GM19452 (cell line): Measurements from ENCODE around the gene PCAT6.
"Not testable (repeated sequence)": the region's sequence is repeated elsewhere in the genome, so short reads cannot be mapped to it uniquely, and the experiment has no call there.

Experiments used
- ATAC-seq: cut with Tn5 transposase; IDR thresholded peaks from one replicate; pipeline ENCODE4 v1.9.1; 2021; ENCODE audit not compliant: unreplicated experiment

PCAT6 gene

GRCh38 chr1:202810615-202811295 is at the start of gene PCAT6:
Gene PCAT6, plus strand, starts transcription at chr1:202810954.
- ATAC-seq, result peak; percentile 73

DNA sequence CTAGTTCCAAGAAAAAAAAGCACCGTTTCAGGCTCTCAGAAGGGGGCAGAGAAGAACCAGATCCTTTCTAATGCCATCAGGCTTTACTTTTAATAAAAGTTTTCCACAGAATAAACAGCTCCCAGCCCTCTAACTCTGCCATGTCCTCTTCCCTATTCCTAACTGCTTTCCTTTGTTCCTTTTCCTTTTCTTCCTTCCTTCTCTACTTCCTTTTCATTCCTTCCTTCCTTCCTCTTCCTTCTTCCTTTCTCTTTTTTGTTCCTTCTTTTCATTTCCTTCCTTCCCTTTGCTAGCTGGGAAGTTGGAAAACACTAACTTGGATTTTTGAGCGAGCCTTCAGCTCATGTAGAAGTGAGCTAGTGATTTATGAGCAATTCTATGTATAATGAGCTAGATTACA is 48.7 kb upstream of the PCAT6 start:
- ATAC-seq, result no peak

DNA sequence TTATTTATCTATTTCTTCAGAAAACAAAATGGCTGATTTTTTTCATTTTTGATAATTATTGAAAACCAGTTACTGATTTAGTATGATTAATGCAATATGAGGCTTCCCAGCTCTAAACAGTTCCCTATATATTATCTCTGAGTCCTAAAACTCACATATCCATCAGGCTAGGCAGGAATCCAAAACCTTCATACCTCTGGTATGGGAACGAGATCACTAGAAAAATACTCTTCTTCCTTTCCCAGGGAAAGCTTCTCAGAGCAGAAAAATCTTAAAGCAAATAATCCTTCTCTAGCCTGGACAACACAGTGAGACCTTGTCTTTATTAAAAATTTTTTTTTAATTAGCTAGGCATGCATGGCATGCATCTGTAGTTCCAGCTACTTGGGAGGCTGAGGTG is 45.0 kb upstream of the PCAT6 start:
- ATAC-seq, result no peak

DNA sequence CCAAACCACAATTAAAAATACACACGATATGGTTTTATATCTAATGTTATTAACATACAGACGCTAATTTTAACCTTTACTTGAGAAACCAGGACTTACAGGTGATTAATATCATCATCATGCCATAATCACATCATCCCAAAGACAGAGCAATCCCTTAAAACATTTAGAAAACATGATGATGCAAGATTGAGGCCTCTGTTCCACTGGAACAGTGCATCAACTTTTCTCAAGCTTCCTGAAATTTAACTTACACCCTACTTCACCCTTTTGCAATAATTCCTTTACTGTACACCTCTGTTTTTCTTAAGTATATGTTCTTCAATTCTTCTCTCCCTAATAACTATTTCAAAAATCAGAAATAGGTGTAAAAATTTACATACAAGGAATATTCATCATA is 40.6 kb upstream of the PCAT6 start:
- ATAC-seq, result no peak

GRCh38 chr1:202781180-202781579 is 29.6 kb upstream of the PCAT6 start:
- ATAC-seq, result no peak

- ATAC-seq, result no peak
Observed at GRCh38 chr1:202786804-202787203, 23.9 kb upstream of the PCAT6 start.

DNA sequence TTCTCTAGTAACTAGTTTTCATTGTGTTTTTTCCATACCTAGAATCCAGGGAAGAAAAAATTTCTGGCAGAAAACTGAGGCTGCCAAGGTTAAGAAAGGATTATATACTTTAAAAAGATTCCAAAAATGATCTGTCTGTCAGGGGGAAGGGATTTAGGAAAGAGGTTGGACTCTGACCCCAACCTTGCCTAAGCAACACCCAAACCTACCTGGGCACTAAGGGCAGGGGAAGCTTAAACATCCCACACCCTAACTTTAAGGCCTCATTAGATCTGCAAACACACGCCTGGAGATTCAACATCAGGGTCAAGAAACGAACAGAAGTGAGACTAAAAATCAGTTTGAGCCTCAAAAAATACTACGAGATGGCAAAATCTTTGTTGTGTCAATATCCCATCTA is 22.0 kb upstream of the PCAT6 start:
- no peak for ATAC-seq

DNA sequence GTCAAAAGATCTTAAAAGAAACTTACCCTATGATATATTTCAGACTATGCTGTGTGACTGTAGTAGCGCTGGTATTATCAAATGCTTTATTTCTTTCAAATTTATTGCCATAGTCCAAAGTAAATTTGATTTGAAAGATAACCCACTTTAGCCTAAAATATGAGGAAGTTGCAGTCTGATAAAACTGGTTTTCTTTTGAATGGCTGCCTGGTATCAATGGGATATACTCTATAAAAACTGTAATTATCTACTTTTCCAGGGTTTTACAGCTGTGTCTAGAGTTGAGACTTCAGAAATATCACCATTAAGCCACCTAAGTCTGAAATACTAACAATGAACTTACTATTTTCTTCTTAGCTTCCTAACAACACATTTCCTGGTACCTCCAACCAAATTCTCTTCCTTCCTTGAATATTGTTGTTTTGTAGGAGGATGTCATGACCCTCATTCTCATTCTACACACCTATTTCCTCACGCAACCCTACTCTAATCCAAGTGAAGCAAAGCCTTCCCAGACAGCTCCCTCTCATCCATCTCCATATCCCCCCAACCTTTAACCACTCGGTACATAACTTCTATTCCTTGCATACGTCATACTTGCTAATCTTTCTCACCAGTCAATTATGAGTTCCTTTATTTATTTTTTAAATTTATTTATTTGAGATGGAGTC is 19.5 kb upstream of the PCAT6 start:
- ATAC-seq, result no peak

- ATAC-seq, result no peak
Observed at GRCh38 chr1:202794051-202794740, 16.6 kb upstream of the PCAT6 start.

GRCh38 chr1:202794931-202795330 is 15.8 kb upstream of the PCAT6 start:
- not testable (repeated sequence) for ATAC-seq

GRCh38 chr1:202796670-202797069 is 14.1 kb upstream of the PCAT6 start:
- ATAC-seq, result no peak

DNA sequence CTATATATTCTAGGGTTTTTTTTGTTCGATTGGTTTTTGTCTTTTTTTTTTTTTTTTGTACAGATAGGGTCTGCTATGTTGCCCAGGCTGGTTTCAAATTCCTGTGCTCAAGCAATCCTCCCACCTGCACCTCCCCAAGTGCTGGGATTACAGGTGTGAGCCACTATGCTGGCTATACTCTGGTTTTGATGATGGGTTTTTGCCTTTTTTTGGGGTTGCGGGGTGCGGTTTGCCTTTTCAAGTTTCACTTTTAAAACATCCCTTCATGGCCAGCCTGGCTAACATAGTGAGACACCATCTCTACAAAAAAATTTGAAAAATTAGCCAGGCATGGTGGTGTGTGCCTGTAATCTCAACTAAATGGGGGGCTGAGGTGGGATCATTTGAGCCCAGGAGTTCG is 12.5 kb upstream of the PCAT6 start:
- no peak for ATAC-seq

- ATAC-seq, result no peak
Observed at GRCh38 chr1:202798792-202799331, 11.9 kb upstream of the PCAT6 start.

- no peak for ATAC-seq
Observed at GRCh38 chr1:202800742-202801141, 10.0 kb upstream of the PCAT6 start.

DNA sequence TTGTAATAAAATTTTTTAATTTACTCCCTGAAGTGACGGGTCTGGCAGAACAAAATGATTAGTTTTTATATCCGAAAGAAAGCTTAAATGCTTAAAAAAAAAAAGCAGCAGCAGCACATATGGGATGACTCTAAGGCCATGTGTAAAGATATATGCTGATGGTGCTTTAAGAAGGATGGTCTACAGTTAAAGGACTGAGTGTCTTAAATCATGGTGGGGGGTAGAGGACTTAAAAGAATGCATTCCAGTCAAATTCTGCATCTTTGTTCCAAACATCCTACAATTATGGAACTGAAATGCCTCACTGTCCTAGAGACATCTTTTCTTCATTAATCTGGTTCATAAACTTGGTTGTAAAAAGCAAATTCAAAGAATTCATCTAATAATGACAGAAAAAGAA is 9.6 kb upstream of the PCAT6 start:
- ATAC-seq, result no peak

- ATAC-seq, result no peak
Observed at GRCh38 chr1:202802034-202802433, 8.7 kb upstream of the PCAT6 start.

- no peak for ATAC-seq
Observed at GRCh38 chr1:202802998-202803932, 7.5 kb upstream of the PCAT6 start.

DNA sequence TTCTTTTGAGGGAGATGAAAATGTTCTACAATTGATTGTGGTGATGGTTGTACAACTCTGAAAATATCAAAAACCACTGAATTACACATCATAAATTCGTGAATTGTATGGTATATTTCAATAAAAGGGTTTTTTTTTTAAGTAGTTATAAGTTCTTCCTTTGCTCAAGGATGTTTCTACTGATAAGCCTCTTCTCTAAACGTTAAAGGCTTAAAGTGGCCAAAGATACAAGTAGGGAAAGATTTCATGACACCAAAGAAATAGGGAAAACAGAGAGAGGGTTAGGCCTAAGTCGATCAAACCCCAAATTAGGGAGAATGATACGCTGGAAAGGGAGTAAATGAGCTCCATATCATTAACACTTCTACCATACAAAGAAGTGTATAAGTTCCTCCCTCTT is 6.6 kb upstream of the PCAT6 start:
- no peak for ATAC-seq

GRCh38 chr1:202805886-202806844 is 4.6 kb upstream of the PCAT6 start:
- ATAC-seq, result no peak
